CD4-positive, alpha-beta T cell (primary cell): Measurements from ENCODE around the gene TANGO2. TPM values are rescaled to one million over a fixed set of nuclear protein-coding genes. Genes with fewer than 3 reads are reported as not detected.

ENCODE experiments used
- ATAC-seq: fragments of 200-7000 bp; cut with Tn5 transposase; one replicate; pipeline ENCODE4 v1.10.0; 2022; ENCODE audit warnings: mild to moderate bottlenecking; ENCODE audit not compliant: poor library complexity
- CTCF ChIA-PET: fragments of 350-600 bp; sonication (Branson Sonifier 250); formaldehyde crosslinking; loops from one replicate; lab custom pipeline; 2021; ENCODE audit warnings: antibody characterized with exemption, inconsistent platforms; lab: Charles Lee
- POLR2A ChIA-PET: fragments of 350-600 bp; sonication (Branson Sonifier 250); formaldehyde crosslinking; loops from one replicate; lab custom pipeline; 2021; ENCODE audit warnings: antibody characterized with exemption, inconsistent platforms; lab: Charles Lee
- DNase-seq, 14 experiments: peaks; one replicate each; pipeline ENCODE4 v3.0.0-alpha.2; 2013 to 2020; ENCODE audit warnings: mixed read lengths in 2 of 14
- H3K27ac ChIP-seq, 2 donors: one replicate each; pipeline versions ENCODE4 v1.5.1 to v1.7.0; 2013; ENCODE audit warnings: low read length in 2 of 2, low read depth in 1 of 2, mild to moderate bottlenecking in 1 of 2
- H3K27me3 ChIP-seq, 2 experiments: 1 replicate in 1 of 2; 2 replicates in 1 of 2; pipeline versions ENCODE4 v1.6.1 to v1.7.0; 2013; ENCODE audit warnings: low read length in 2 of 2, control low read depth in 1 of 2, mild to moderate bottlenecking in 1 of 2, moderate library complexity in 1 of 2; ENCODE audit not compliant: insufficient read depth in 2 of 2, control insufficient read depth in 1 of 2
- H3K36me3 ChIP-seq: one replicate; pipeline ENCODE4 v1.6.1; 2013; ENCODE audit warnings: low read length, control low read depth; ENCODE audit not compliant: insufficient read depth
- H3K4me1 ChIP-seq: one replicate; pipeline ENCODE4 v1.6.1; 2013; ENCODE audit warnings: low read length, control low read depth; ENCODE audit not compliant: insufficient read depth
- H3K4me3 ChIP-seq: one replicate; pipeline ENCODE4 v1.5.1; 2013; ENCODE audit warnings: mild to moderate bottlenecking, low read length, moderate library complexity
- H3K9me3 ChIP-seq, 2 experiments: 1 replicate in 1 of 2; 2 replicates in 1 of 2; pipeline versions ENCODE4 v1.6.1 to v1.7.0; 2013; ENCODE audit warnings: low read length in 2 of 2, mild to moderate bottlenecking in 2 of 2, control low read depth in 1 of 2, moderate library complexity in 1 of 2; ENCODE audit not compliant: control insufficient read depth in 1 of 2, insufficient read depth in 1 of 2
- H3K27ac Mint-ChIP-seq: one replicate; pipeline ENCODE4 v1.8.0; 2020; ENCODE audit warnings: mixed read lengths
- H3K27me3 Mint-ChIP-seq: one replicate; pipeline ENCODE4 v1.8.0; 2021; ENCODE audit warnings: mixed read lengths
- H3K36me3 Mint-ChIP-seq: one replicate; pipeline ENCODE4 v1.8.0; 2021; ENCODE audit warnings: low read depth, mixed read lengths
- H3K4me1 Mint-ChIP-seq: one replicate; pipeline ENCODE4 v1.8.0; 2021; ENCODE audit warnings: low read depth, mixed read lengths
- H3K4me3 Mint-ChIP-seq: one replicate; pipeline ENCODE4 v1.8.0; 2020; ENCODE audit warnings: mild to moderate bottlenecking, mixed read lengths
- H3K9me3 Mint-ChIP-seq: one replicate; pipeline ENCODE4 v1.8.0; 2020; ENCODE audit warnings: mixed read lengths
- intact Hi-C, 2 experiments: fragments of 100-400 bp; cut with DNase I in 1 of 2; cut with micrococcal nuclease in 1 of 2; formaldehyde crosslinking; loops; one replicate each; pipeline versions ENCODE4 v1.15.1 to v1.9.0; 2023 to 2025; cut with DNase I, micrococcal nuclease
- total RNA-seq, 174 experiments: library from RNA in 2 of 174; stranded (reverse) in 2 of 174; gene quantifications; one replicate each; pipeline ENCODE4 v1.2.3 and lab custom pipeline; 2021 to 2026
- TF ChIP-seq, protein P1 (sequence below): fragments of 200-600 bp; IDR thresholded peaks from one replicate; pipeline ENCODE4 v1.8.0; 2022; ENCODE audit warnings: antibody characterized with exemption, mild to moderate bottlenecking

The TANGO2 gene
- total RNA-seq, 2 experiments from 2014 or later: 10.3 to 10.5 TPM

DNA sequence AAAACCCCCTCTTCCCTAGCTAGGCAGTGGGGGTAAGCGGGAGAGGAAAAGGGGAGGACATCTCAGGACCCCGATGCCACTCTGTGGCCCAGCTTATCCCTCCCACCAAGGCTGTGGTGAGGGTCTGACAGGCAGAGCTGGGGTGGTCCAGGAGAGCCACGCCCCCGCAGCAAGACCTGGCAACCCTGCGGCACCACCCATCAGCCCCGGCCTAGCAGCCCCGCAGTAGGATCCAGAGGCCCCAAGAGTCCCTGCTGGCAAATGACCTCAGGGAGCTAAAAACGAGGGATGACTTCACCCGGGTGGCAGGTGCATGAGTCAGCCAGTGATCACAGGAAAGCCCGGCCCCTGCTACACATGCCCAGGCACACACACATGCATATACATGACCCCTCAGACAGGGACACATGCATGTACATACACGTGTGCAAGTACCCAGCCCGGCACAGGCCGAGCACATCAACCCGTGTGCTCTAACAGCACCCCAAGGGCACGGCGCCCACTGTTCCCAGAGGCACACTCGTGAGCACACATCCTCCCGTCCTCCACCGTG lies 36.6 kb upstream of the TANGO2 start:
- Mint-ChIP-seq H3K27ac (no peak overlapping the region), H3K27me3 (no peaks in the 10 kb centered on the region), H3K9me3 (no peaks in the 10 kb centered on the region), H3K4me1 (no peaks in the 10 kb centered on the region), H3K36me3 (no peaks in the 10 kb centered on the region), H3K4me3 (no peak overlapping the region)
- no peaks in the 10 kb centered on the region for H3K36me3 ChIP-seq
- H3K4me3 ChIP-seq: no peak overlapping the region
- ChIA-PET CTCF (no interaction called here), POLR2A (no interaction called here)
- H3K4me1 ChIP-seq: peaks cover 15% of the 10 kb centered on the region
- TF ChIP-seq, protein P1, sequence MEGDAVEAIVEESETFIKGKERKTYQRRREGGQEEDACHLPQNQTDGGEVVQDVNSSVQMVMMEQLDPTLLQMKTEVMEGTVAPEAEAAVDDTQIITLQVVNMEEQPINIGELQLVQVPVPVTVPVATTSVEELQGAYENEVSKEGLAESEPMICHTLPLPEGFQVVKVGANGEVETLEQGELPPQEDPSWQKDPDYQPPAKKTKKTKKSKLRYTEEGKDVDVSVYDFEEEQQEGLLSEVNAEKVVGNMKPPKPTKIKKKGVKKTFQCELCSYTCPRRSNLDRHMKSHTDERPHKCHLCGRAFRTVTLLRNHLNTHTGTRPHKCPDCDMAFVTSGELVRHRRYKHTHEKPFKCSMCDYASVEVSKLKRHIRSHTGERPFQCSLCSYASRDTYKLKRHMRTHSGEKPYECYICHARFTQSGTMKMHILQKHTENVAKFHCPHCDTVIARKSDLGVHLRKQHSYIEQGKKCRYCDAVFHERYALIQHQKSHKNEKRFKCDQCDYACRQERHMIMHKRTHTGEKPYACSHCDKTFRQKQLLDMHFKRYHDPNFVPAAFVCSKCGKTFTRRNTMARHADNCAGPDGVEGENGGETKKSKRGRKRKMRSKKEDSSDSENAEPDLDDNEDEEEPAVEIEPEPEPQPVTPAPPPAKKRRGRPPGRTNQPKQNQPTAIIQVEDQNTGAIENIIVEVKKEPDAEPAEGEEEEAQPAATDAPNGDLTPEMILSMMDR: no peak
- ATAC-seq: no peak
- intact Hi-C loops: no loop called here
- H3K27ac ChIP-seq: no peak overlapping the region
- H3K9me3 ChIP-seq: no peaks in the 10 kb centered on the region
- H3K27me3 ChIP-seq: peaks cover 0 to 2% of the 10 kb centered on the region in 2 experiments
- DNase-seq: no peak

DNA sequence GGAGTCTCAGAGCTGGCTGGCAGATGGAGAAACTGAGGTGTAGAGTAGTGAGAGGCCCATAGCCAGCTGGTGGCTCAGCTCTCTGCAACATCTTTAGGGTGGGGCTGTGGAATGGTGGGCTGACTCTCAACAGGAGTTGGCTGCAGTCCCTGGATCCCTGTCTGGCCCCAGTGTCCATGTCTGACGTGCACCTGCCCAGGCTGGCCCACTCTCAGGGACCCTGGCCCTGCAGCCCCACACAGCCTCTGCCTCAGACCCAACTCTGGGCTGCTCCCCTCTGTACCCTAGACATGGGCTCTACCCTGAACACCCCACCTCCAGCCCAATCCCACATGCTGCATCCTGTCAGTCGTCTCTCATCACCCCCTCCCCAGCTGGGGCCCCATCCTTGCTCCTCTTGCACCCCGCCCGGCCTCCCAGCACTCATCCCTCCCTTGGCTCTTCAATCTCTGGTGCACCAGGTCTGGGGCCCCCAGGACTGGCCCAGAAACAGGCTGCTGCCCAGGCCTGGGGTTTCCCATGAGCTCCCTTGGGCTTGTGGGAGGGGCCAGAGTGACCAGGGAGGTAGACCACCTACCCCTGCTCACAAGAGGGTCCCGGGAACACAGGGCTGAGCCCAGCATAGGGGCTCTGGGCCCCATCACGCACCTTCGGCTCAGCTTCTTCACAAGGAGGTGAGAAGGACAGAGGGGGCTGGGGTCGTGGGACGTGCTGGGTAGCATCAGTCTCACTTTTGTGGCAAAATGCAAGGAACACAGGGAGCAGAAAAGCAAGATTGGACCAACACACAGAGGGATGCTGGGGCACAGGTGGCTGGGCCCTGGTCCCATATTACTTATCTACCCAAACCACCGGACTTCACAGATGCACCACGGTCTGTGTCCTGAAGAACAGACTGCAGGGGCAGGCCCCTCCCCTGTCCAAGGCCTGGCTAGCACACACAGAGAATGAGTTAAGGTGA lies 35.8 kb upstream of the TANGO2 start:
- Mint-ChIP-seq H3K9me3 (no peaks in the 10 kb centered on the region), H3K4me1 (no peaks in the 10 kb centered on the region), H3K4me3 (peak overlapping the region; percentile 38), H3K36me3 (no peaks in the 10 kb centered on the region), H3K27me3 (no peaks in the 10 kb centered on the region), H3K27ac (no peak overlapping the region)
- intact Hi-C loops: loop anchor here in 1 of 2 experiments (5.0 kb wide), 1 partner anchor 92 kb away; no protein-coding TSS in a partner anchor
- ChIA-PET POLR2A (no interaction called here), CTCF (no interaction called here)
- Histone ChIP-seq H3K4me1 (peaks cover 15% of the 10 kb centered on the region), H3K9me3 (no peaks in the 10 kb centered on the region), H3K36me3 (no peaks in the 10 kb centered on the region), H3K27ac (no peak overlapping the region), H3K4me3 (no peak overlapping the region), H3K27me3 (peaks cover 0 to 2% of the 10 kb centered on the region in 2 experiments)
- DNase-seq: no peak
- TF ChIP-seq, protein P1: no peak
- no peak for ATAC-seq

DNA sequence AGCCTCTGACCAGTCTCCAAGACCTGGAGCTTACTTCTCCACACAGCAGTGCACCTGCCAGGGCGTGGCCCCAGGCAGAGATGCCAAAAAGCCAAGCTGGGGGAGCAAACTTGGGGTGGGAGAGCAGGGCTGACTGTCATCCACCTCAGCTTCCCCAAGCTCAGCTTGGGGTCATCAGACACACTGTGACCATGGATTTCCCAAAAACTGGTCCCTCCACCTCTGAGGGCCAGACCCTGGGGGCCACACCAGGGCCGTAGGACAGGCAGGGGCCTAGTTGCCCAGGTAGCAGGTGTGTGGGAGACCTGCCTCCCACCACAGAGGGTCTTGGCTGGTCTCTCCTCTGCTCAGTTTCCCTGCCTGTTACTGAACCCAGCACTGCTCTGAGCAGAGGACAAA lies 34.9 kb upstream of the TANGO2 start:
- no peak overlapping the region for H3K27ac Mint-ChIP-seq
- peak overlapping the region; percentile 41 for H3K4me3 ChIP-seq
- peaks cover 15% of the 10 kb centered on the region for H3K4me1 ChIP-seq
- TF ChIP-seq, protein P1: no peak
- POLR2A ChIA-PET: interaction anchor here (1.1 kb wide), 1 partner anchor 35 kb away, joined by 3 read pairs; no protein-coding TSS in a partner anchor
- H3K27me3 Mint-ChIP-seq: no peaks in the 10 kb centered on the region
- CTCF ChIA-PET: no interaction called here
- no peaks in the 10 kb centered on the region for H3K4me1 Mint-ChIP-seq
- no peaks in the 10 kb centered on the region for H3K36me3 Mint-ChIP-seq
- peaks cover 0 to 2% of the 10 kb centered on the region in 2 experiments for H3K27me3 ChIP-seq
- H3K27ac ChIP-seq: no peak overlapping the region
- ATAC-seq (no peak), DNase-seq (no peak)
- H3K9me3 Mint-ChIP-seq: no peaks in the 10 kb centered on the region
- no peaks in the 10 kb centered on the region for H3K9me3 ChIP-seq
- intact Hi-C loops: loop anchor here in 1 of 2 experiments (2.0 to 5.0 kb wide), 2 partner anchors 35 to 91 kb away; partner anchors contain the start of gene TANGO2
- no peaks in the 10 kb centered on the region for H3K36me3 ChIP-seq
- peak overlapping the region; percentile 68 for H3K4me3 Mint-ChIP-seq
